Activated CD4-positive, alpha-beta T cell treated with anti-CD3 and anti-CD28 coated beads, Interleukin-2, amount 50 U/mL, for 16 hours (primary cell): ENCODE results near the gene JTB.

Experiments
- DNase-seq: peaks from one replicate; pipeline ENCODE4 v3.0.0-alpha.2; 2020

Gene JTB

DNA sequence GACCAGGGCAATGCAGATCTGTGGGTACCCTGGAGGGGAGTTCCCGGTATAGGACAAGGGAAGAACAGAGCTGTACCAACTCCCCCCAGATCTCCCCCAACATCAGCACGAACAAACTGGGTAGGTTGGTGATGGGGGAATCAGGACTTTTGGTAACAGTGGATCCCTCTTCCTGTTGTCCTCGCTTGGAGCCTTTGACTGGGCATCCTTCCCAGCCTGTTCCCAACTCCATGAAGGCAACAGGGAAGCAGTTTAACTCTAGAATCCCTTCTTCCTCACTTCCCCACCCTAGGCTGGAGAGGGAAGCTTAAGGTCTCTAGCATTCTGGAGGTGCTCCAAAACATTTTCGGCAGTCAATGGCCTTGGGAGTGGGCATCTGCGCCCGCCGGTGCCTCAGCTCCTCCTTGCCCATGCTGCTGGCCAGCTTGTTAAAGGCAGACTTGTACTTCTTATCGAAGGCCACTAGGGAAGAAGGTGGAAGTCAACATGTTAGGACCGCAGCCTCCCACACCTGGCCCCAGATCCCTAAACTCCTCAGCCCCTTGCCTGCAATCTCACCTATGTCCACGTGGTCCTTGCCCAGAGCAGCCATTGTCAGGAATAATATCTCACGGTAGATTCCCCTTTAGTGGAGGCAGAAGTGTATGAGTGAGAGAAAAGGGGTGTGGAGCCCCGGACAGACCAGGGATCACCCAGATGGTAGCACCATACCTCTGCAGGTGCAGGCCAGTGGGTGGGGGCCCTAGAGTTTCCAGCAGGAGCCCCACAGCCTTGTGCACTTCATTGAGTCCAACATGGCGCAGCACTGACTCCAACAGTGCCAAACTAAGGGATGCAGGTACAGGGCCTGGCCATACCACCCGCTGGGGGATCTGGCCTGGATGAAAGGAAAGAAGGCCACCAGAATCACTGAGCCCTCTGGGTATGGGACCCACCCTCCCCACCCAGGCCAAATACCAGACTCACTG lies 47.2 kb downstream of the JTB start:
- DNase-seq = no peak

DNA sequence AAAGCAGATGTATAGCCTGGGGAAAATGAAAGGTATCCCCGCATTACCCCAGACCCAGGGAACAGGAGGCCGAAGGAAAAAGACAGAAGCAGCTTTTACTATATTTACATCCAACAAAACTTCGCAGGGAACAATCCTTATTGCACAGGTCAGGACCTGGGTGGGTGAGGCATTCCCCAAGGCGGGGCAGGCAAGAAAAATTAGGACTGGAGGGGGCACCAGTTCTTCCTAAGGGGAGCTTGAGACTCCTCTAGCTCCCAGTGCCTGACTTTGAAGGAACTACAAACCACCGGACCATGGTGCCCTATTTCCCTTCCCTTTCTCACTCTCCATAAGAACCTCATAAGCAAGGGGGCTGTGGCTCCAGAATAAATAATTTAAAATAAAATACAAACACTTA lies 48.0 kb downstream of the JTB start:
- no peak for DNase-seq

DNA sequence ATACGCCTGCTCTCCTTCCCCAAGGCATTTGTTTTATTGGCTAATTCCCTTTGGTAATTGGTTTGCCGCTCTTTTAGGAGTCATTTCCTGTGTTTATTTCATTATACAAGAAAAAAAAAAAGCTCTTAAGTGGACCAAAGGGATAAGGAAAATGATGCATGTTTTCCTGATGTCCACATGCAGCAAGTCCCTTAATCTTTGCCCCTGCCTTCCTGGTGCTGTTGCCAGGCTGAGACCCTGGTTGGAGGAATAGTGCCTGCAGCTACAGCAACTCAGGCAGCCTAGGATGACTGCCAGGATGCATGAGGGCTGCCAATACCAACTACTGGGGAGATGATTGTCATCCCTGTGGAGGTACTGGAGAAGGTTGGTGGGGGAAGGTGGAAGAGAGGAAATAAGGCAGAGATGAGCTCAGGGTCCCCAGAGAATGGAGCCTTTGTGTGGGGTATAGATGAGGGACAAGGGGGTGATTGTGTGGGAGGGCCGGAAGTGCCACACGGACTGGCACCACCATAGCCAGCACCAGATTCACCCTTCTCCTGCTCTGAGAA lies 48.6 kb downstream of the JTB start:
- DNase-seq = no peak

GRCh38 chr1:153928245-153928644 lies 49.2 kb downstream of the JTB start:
- no peak for DNase-seq

DNA sequence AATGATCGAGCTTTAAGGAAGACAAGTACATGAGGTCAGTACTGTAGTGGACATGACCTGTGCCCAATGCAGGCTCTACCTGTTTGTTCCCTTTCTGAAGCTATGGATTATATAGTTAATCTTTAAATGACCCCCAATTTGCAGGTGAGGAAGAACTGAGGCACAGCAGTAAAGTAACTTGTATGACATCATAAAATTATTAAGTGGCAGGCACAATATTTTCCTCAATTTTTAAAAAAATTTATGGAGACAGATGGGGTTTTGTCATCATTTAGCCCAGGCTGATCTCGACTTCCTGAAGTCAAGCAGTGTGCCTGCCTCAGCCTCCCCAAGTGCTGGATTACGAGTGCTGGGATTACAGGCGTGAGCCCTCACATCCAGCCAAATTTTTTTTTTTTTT lies 51.1 kb downstream of the JTB start:
- no peak for DNase-seq
